Fibroblast of villous mesenchyme (primary cell): Measurements from ENCODE around the gene CCDC57. TPM values are rescaled to one million over a fixed set of nuclear protein-coding genes. Genes with fewer than 3 reads are reported as not detected.

Experiments used
- DNase-seq: peaks from one replicate; pipeline ENCODE4 v3.0.0-alpha.2; 2010; ENCODE audit warnings: low read depth
- H3K4me3 ChIP-seq: 2 replicates; pipeline ENCODE4 v1.5.1; 2011; ENCODE audit warnings: low read depth, mild to moderate bottlenecking, low read length
- total RNA-seq: library from RNA; depleted of rRNA; stranded (reverse); fragments of >200 nt; gene quantifications from 2 replicates; pipeline ENCODE4 v1.2.3, GENCODE V29; 2012
- TF ChIP-seq, protein P1 (sequence below): IDR thresholded peaks from 2 replicates; pipeline ENCODE4 v1.5.1; 2012; ENCODE audit warnings: low read depth, mild to moderate bottlenecking, low read length; ENCODE audit not compliant: insufficient read depth

CCDC57 gene
- total RNA-seq, 1 donor, result 19.9 TPM

- no peak overlapping the region for H3K4me3 ChIP-seq
- no peak for DNase-seq
- TF ChIP-seq, protein P1, sequence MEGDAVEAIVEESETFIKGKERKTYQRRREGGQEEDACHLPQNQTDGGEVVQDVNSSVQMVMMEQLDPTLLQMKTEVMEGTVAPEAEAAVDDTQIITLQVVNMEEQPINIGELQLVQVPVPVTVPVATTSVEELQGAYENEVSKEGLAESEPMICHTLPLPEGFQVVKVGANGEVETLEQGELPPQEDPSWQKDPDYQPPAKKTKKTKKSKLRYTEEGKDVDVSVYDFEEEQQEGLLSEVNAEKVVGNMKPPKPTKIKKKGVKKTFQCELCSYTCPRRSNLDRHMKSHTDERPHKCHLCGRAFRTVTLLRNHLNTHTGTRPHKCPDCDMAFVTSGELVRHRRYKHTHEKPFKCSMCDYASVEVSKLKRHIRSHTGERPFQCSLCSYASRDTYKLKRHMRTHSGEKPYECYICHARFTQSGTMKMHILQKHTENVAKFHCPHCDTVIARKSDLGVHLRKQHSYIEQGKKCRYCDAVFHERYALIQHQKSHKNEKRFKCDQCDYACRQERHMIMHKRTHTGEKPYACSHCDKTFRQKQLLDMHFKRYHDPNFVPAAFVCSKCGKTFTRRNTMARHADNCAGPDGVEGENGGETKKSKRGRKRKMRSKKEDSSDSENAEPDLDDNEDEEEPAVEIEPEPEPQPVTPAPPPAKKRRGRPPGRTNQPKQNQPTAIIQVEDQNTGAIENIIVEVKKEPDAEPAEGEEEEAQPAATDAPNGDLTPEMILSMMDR, result no peak
Observed at GRCh38 chr17:82188001-82188961, 24.4 kb downstream of the CCDC57 start.

DNA sequence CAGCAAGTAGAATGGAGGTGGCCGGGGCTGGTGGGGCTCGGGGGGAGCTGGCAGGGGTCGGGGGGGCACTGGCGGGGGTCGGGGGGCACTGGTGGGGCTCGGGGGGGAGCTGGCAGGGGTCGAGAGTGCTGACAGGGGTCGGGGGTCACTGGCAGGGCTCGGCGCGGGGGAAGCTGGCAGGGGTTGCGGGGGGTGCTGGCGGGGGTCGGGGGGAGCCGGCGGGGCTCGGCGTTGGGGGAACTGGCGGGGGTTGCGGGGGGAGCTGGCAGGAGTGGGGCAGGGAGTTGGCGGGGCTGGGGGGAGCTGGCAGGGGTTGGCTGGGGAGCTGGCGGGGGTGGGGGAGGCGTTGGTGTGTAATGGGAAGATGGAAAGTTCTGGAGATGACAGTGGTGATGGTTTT, 25.1 kb downstream of the CCDC57 start:
- H3K4me3 ChIP-seq, result no peak overlapping the region
- DNase-seq, result no peak
- TF ChIP-seq, protein P1, result no peak

- H3K4me3 ChIP-seq, result no peak overlapping the region
- TF ChIP-seq, protein P1, result no peak
- DNase-seq, result no peak
Observed at GRCh38 chr17:82186221-82186620, 26.4 kb downstream of the CCDC57 start.

DNA sequence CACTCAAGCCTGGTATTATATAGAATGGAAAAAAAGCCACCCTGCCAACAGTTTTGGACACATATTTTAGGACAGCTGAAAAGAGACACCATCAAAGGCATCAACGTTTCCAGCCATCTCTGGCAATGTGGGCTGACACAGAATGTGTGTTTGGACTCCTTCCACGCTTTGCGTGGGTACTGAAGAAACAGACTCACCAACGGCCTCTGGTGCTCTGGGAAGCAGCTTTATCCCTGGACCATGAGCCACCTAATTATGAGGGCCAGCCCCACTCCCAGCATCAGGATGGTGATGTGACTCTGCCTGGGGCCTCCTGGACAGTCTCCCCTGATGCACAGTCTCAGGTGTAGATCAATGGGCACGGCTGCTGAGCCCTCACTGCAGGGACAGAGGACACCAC, 27.9 kb downstream of the CCDC57 start:
- TF ChIP-seq, protein P1, result no peak
- H3K4me3 ChIP-seq, result no peak overlapping the region
- no peak for DNase-seq

DNA sequence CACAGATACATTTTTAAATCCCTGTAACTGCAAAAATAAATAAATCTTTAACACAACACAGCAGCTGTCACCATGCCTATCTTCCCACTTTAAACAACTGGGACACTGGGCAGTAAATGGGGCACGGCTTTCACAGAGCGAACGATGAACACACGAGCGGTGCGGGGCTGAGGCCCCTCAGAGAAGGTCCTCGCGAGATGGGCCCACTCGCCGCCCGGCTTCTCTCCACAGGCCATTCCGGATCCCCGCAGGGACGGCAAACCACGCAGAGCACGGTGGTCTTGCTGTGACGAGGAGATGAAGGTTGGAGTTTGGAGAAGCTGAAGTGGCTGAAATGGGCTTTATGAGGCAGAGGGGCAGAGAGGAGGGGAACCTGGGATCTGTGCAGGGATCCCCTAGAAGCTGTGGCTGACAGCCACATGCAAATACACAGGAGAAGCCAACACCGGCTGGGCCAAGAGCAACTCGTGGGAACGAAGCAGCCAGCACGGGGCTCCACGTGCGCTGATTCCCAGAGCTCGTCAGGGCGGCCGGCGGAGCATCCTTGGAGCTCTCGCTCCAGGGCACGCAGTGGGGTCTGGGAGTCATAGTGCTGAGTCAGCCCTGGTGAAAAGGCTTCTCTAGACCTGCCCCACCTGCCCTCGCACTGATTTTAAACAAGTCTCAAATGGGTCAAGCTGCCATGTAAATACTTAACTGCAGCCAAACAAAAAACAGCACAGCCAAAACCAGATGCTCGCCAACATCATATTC, 31.7 kb downstream of the CCDC57 start:
- TF ChIP-seq, protein P1, result no peak
- DNase-seq, result no peak

DNA sequence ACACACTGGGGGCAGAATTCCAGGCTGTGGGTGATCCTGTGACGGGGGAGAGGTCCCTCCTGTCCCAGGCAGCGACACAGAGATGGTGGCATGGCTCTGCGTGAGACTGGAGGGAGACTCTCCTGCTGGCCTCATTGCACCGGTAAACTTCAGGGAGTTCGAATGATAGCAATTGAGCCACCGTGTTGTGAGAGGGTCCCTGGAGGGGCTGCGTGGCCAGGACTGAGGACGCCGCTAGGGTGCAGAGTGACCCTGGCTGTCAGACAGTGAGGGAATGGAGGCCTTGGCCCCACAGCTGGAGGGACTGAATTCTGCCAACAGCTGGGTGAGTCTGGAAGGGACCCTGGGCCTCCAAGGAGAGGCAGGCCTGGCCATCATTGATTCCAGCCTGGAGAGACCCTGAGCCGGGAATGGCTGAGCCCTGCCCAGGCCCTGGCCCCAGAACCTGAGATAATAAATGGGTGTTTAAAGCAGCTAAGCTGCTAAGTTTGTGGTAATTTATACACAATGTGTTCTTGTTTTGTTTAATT, 32.6 kb downstream of the CCDC57 start:
- H3K4me3 ChIP-seq, result no peak overlapping the region
- TF ChIP-seq, protein P1, result no peak
- DNase-seq, result no peak

More for the DNA sequence above, 31.7 kb downstream of the CCDC57 start:
- no peak overlapping the region for H3K4me3 ChIP-seq
